HG02610 (cell line): ENCODE data around the gene SPR.
A peak's percentile ranks its signal among the peaks of the same experiment; 100 is the strongest.

ENCODE experiments used
- ATAC-seq: cut with Tn5 transposase; IDR thresholded peaks from one replicate; pipeline ENCODE4 v1.9.1; 2021; ENCODE audit warnings: mild to moderate bottlenecking, moderate library complexity; ENCODE audit not compliant: unreplicated experiment

Gene SPR

GRCh38 chr2:72915320-72915906 is 28.2 kb downstream of the SPR start:
- ATAC-seq, result no peak

GRCh38 chr2:72915907-72916742 is 28.9 kb downstream of the SPR start:
- ATAC-seq, result peak; percentile 58

- ATAC-seq, result peak; percentile 2
These were observed 29.5 kb downstream of the SPR start for GRCh38 chr2:72916743-72917137.

- ATAC-seq, result peak; percentile 42
These were observed 30.1 kb downstream of the SPR start, which contains the start of gene EMX1 for GRCh38 chr2:72917138-72917876. Gene EMX1 (plus strand): TSS chr2:72917519. CDS start chr2:72917853, 334 bp downstream.

GRCh38 chr2:72917877-72918553 is 30.8 kb downstream of the SPR start:
- no peak for ATAC-seq

- no peak for ATAC-seq
These were observed 32.5 kb downstream of the SPR start for GRCh38 chr2:72919414-72920317.

- no peak for ATAC-seq
These were observed 33.3 kb downstream of the SPR start for GRCh38 chr2:72920318-72921087.

- no peak for ATAC-seq
These were observed 34.1 kb downstream of the SPR start for GRCh38 chr2:72921088-72921851.

- ATAC-seq, result no peak
These were observed 34.6 kb downstream of the SPR start for GRCh38 chr2:72921853-72922252.

- no peak for ATAC-seq
These were observed 36.7 kb downstream of the SPR start for GRCh38 chr2:72923833-72924352.

- ATAC-seq, result peak; percentile 45
These were observed 37.4 kb downstream of the SPR start for GRCh38 chr2:72924353-72925240.

- ATAC-seq, result no peak
These were observed 38.2 kb downstream of the SPR start for GRCh38 chr2:72925328-72925943.

GRCh38 chr2:72926368-72926767 is 39.2 kb downstream of the SPR start:
- ATAC-seq, result no peak

- ATAC-seq, result no peak
These were observed 39.7 kb downstream of the SPR start for GRCh38 chr2:72926811-72927465.

- ATAC-seq, result no peak
These were observed 40.7 kb downstream of the SPR start for GRCh38 chr2:72927619-72928550.
